Right cardiac atrium (tissue), 5 donors: Measurements from ENCODE around the gene PHF21B. TPM values are rescaled to one million over a fixed set of nuclear protein-coding genes. Genes with fewer than 3 reads are reported as not detected.

Source experiments
- ATAC-seq, 2 donors: fragments of 200-7000 bp; cut with Tn5 transposase; one replicate each; pipeline versions ENCODE4 v1.8.0 to v1.9.1; 2020; ENCODE audit warnings: moderate library complexity in 2 of 2, mild to moderate bottlenecking in 1 of 2
- DNase-seq, 3 donors: peaks; one replicate each; pipeline ENCODE4 v3.0.0-alpha.2; 2020
- H3K27ac ChIP-seq: one replicate; pipeline ENCODE4 v1.5.1; 2013; ENCODE audit warnings: mild to moderate bottlenecking, low read length, control low read depth, moderate library complexity
- H3K27me3 ChIP-seq: one replicate; pipeline ENCODE4 v1.6.1; 2013; ENCODE audit not compliant: control insufficient read depth, insufficient read depth
- H3K4me1 ChIP-seq: one replicate; pipeline ENCODE4 v1.6.1; 2013; ENCODE audit warnings: low read length; ENCODE audit not compliant: control insufficient read depth, insufficient read depth
- H3K4me3 ChIP-seq: one replicate; pipeline ENCODE4 v1.5.1; 2013; ENCODE audit warnings: low read length, control low read depth
- H3K9me3 ChIP-seq: one replicate; pipeline ENCODE4 v1.6.1; 2013; ENCODE audit warnings: low read length; ENCODE audit not compliant: control insufficient read depth
- WGBS: extraction: QIAGEN DNeasy Blood & Tissue Kit; methylation state at CpG from one replicate; pipeline ENCODE4 v1.1.7; 2013; 5-methylcytosine and 5-hydroxymethylcytosine counted together
- intact Hi-C, 4 donors: fragments of 100-400 bp; cut with DNase I; formaldehyde crosslinking; loops; one replicate each; pipeline versions ENCODE4 v1.11.0 to v1.14.0; 2022 to 2023
- polyA plus RNA-seq: library from polyadenylated mRNA; stranded (reverse); fragments of 200-250 nt; gene quantifications from one replicate; pipeline ENCODE4 v1.2.3, GENCODE V29; 2013
- total RNA-seq, 4 donors: library from RNA; stranded (reverse); fragmentation: NEBNext Ultra II Directional; extraction: Animal tissue kit (Norgen Biotek cat#: 25700); gene quantifications; one replicate each; pipeline ENCODE4 v1.2.1, GENCODE V29; 2021
- donor health status: healthy with polysubstance abuse.
- donor health status: DM: no; HTN: yes; CAD: no.
- donor health status: DM: no; HTN: no; CAD: no.
- donor health status: DM: no; HTN: yes; CAD: no; lungs with severe emphysema.
- donor health status: DM: yes; HTN: yes; CAD: no.

The PHF21B gene
- total and polyA plus RNA-seq, 5 donors: 0.50 to 1.9 (median 1.3) TPM

GRCh38 chr22:45042263-45042662 lies 32.5 kb upstream of the PHF21B start:
- H3K9me3 ChIP-seq: no peaks in the 10 kb centered on the region
- no peak for DNase-seq
- no peak overlapping the region for H3K27ac ChIP-seq
- no peak for ATAC-seq
- H3K27me3 ChIP-seq: no peaks in the 10 kb centered on the region
- no peak overlapping the region for H3K4me3 ChIP-seq
- no peaks in the 10 kb centered on the region for H3K4me1 ChIP-seq
- intact Hi-C loops: no loop called here
- 73% methylated on average over 8 of the region's 8 CpGs for WGBS

GRCh38 chr22:45039133-45039532 lies 29.3 kb upstream of the PHF21B start:
- Histone ChIP-seq H3K27ac (no peak overlapping the region), H3K27me3 (no peaks in the 10 kb centered on the region), H3K9me3 (no peaks in the 10 kb centered on the region), H3K4me1 (no peaks in the 10 kb centered on the region), H3K4me3 (no peak overlapping the region)
- no peak for ATAC-seq
- DNase-seq: no peak
- WGBS: 68% methylated on average over 8 of the region's 8 CpGs
- intact Hi-C loops: no loop called here

- Histone ChIP-seq H3K4me3 (no peak overlapping the region), H3K27me3 (no peaks in the 10 kb centered on the region), H3K4me1 (no peaks in the 10 kb centered on the region), H3K27ac (no peak overlapping the region), H3K9me3 (no peaks in the 10 kb centered on the region)
- DNase-seq (peak in 1 of 3 donors; percentile 63), ATAC-seq (no peak)
- WGBS: 65% methylated on average over 15 of the region's 15 CpGs
- intact Hi-C loops: no loop called here
Measured at GRCh38 chr22:45036154-45036553, 26.3 kb upstream of the PHF21B start.

GRCh38 chr22:45034821-45035220 lies 25.0 kb upstream of the PHF21B start:
- Histone ChIP-seq H3K4me3 (no peak overlapping the region), H3K9me3 (no peaks in the 10 kb centered on the region), H3K4me1 (no peaks in the 10 kb centered on the region), H3K27me3 (no peaks in the 10 kb centered on the region), H3K27ac (no peak overlapping the region)
- intact Hi-C loops: no loop called here
- ATAC-seq (no peak), DNase-seq (no peak)
- 91% methylated on average over 8 of the region's 8 CpGs for WGBS

GRCh38 chr22:45034156-45034555 lies 24.4 kb upstream of the PHF21B start:
- ATAC-seq (no peak), DNase-seq (no peak)
- Histone ChIP-seq H3K4me3 (no peak overlapping the region), H3K27me3 (no peaks in the 10 kb centered on the region), H3K9me3 (no peaks in the 10 kb centered on the region), H3K27ac (no peak overlapping the region), H3K4me1 (no peaks in the 10 kb centered on the region)
- intact Hi-C loops: no loop called here
- 91% methylated on average over 10 of the region's 10 CpGs for WGBS

- Histone ChIP-seq H3K27me3 (no peaks in the 10 kb centered on the region), H3K27ac (no peak overlapping the region), H3K4me1 (no peaks in the 10 kb centered on the region), H3K9me3 (no peaks in the 10 kb centered on the region), H3K4me3 (no peak overlapping the region)
- intact Hi-C loops: no loop called here
- WGBS: 40% methylated on average over 2 of the region's 2 CpGs
- DNase-seq (no peak), ATAC-seq (no peak)
Measured at GRCh38 chr22:45033136-45033535, 23.3 kb upstream of the PHF21B start.

GRCh38 chr22:45031629-45032403 lies 22.0 kb upstream of the PHF21B start:
- ATAC-seq (no peak), DNase-seq (no peak)
- Histone ChIP-seq H3K4me3 (no peak overlapping the region), H3K4me1 (no peaks in the 10 kb centered on the region), H3K27ac (no peak overlapping the region), H3K27me3 (peaks cover 1% of the 10 kb centered on the region), H3K9me3 (no peaks in the 10 kb centered on the region)
- 93% methylated on average over 1 of the region's 1 CpG for WGBS
- intact Hi-C loops: no loop called here

- Histone ChIP-seq H3K4me1 (no peaks in the 10 kb centered on the region), H3K27ac (no peak overlapping the region), H3K4me3 (no peak overlapping the region), H3K9me3 (no peaks in the 10 kb centered on the region), H3K27me3 (peaks cover 3% of the 10 kb centered on the region)
- ATAC-seq (no peak), DNase-seq (no peak)
- intact Hi-C loops: no loop called here
- WGBS: 85% methylated on average over 6 of the region's 6 CpGs
Measured at GRCh38 chr22:45029501-45029900, 19.7 kb upstream of the PHF21B start.

GRCh38 chr22:45026511-45026910 lies 16.7 kb upstream of the PHF21B start:
- DNase-seq (no peak), ATAC-seq (no peak)
- H3K4me1 ChIP-seq: no peaks in the 10 kb centered on the region
- H3K27ac ChIP-seq: no peak overlapping the region
- intact Hi-C loops: no loop called here
- H3K9me3 ChIP-seq: no peaks in the 10 kb centered on the region
- peaks cover 3% of the 10 kb centered on the region for H3K27me3 ChIP-seq
- WGBS: 65% methylated on average over 6 of the region's 6 CpGs
- H3K4me3 ChIP-seq: no peak overlapping the region

GRCh38 chr22:45023431-45023830 lies 13.6 kb upstream of the PHF21B start:
- Histone ChIP-seq H3K27me3 (peaks cover 3% of the 10 kb centered on the region), H3K9me3 (no peaks in the 10 kb centered on the region), H3K27ac (no peak overlapping the region), H3K4me3 (no peak overlapping the region), H3K4me1 (no peaks in the 10 kb centered on the region)
- intact Hi-C loops: no loop called here
- 29% methylated on average over 9 of the region's 9 CpGs for WGBS
- ATAC-seq: no peak
- DNase-seq: no peak

GRCh38 chr22:45019861-45020655 lies 10.3 kb upstream of the PHF21B start:
- DNase-seq (no peak), ATAC-seq (no peak)
- Histone ChIP-seq H3K27ac (no peak overlapping the region), H3K9me3 (no peaks in the 10 kb centered on the region), H3K27me3 (no peaks in the 10 kb centered on the region), H3K4me3 (no peak overlapping the region), H3K4me1 (no peaks in the 10 kb centered on the region)
- 65% methylated on average over 16 of the region's 16 CpGs for WGBS
- intact Hi-C loops: no loop called here
